Parathyroid adenoma (tissue), 2 donors: ENCODE measurements around the gene DLGAP4.

ENCODE experiments used
- H2AFZ ChIP-seq: fragments of 300-600 bp; sonication (generic); one replicate; pipeline ENCODE4 v1.7.0; 2017; ENCODE audit warnings: antibody characterized with exemption, mild to moderate bottlenecking
- H3K27ac ChIP-seq: fragments of 300-600 bp; sonication (generic); one replicate; pipeline ENCODE4 v1.7.0; 2017
- H3K27me3 ChIP-seq: fragments of 300-600 bp; sonication (generic); one replicate; pipeline ENCODE4 v1.7.0; 2017; ENCODE audit warnings: low read length; ENCODE audit not compliant: control insufficient read depth, insufficient read depth
- H3K36me3 ChIP-seq: fragments of 300-600 bp; sonication (generic); one replicate; pipeline ENCODE4 v1.7.0; 2017; ENCODE audit warnings: low read length; ENCODE audit not compliant: control insufficient read depth, insufficient read depth
- H3K4me1 ChIP-seq: fragments of 300-600 bp; sonication (generic); one replicate; pipeline ENCODE4 v1.7.0; 2017; ENCODE audit warnings: control low read depth
- H3K4me2 ChIP-seq: fragments of 300-600 bp; sonication (generic); one replicate; pipeline ENCODE4 v1.7.0; 2017; ENCODE audit warnings: low read length
- H3K4me3 ChIP-seq: fragments of 300-600 bp; sonication (generic); one replicate; pipeline ENCODE4 v1.7.0; 2017; ENCODE audit warnings: low read depth, low read length
- H3K79me2 ChIP-seq: fragments of 300-600 bp; sonication (generic); one replicate; pipeline ENCODE4 v1.7.0; 2017; ENCODE audit warnings: control low read depth
- H3K9ac ChIP-seq: fragments of 300-600 bp; sonication (generic); one replicate; pipeline ENCODE4 v1.7.0; 2017; ENCODE audit warnings: mild to moderate bottlenecking
- H3K9me3 ChIP-seq: fragments of 300-600 bp; sonication (generic); one replicate; pipeline ENCODE4 v1.7.0; 2017; ENCODE audit warnings: low read length; ENCODE audit not compliant: control insufficient read depth
- TF ChIP-seq, protein P1 (sequence below): fragments of 300-600 bp; sonication (generic); IDR thresholded peaks from one replicate; pipeline ENCODE4 v1.7.0; 2017; ENCODE audit warnings: antibody characterized with exemption, mild to moderate bottlenecking
- donor health status: primary hyperparathyroidism.

Gene DLGAP4

DNA sequence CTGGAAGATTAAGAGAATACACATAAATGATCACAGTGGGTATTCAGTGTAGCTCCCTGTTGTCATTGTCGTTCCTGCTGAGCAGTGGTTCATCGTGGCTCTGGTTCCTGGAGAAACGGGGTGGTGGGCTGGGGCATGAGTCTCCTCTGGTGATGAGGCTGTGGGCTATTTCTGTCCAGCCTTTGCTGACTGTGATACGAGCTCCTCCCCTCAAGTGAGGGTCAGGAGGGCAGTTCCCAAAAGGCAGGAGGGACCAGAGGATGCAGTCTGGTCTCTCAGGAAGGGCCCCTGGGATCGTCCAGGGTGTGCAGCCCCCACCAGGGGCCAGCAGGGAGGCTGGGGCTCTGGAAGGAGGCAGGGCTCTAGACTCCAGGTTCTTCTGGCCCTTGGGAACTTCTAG is 31.1 kb upstream of the DLGAP4 start:
- TF ChIP-seq, protein P1, sequence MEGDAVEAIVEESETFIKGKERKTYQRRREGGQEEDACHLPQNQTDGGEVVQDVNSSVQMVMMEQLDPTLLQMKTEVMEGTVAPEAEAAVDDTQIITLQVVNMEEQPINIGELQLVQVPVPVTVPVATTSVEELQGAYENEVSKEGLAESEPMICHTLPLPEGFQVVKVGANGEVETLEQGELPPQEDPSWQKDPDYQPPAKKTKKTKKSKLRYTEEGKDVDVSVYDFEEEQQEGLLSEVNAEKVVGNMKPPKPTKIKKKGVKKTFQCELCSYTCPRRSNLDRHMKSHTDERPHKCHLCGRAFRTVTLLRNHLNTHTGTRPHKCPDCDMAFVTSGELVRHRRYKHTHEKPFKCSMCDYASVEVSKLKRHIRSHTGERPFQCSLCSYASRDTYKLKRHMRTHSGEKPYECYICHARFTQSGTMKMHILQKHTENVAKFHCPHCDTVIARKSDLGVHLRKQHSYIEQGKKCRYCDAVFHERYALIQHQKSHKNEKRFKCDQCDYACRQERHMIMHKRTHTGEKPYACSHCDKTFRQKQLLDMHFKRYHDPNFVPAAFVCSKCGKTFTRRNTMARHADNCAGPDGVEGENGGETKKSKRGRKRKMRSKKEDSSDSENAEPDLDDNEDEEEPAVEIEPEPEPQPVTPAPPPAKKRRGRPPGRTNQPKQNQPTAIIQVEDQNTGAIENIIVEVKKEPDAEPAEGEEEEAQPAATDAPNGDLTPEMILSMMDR, result no peak
- H3K9ac ChIP-seq, result no peak overlapping the region
- H3K36me3 ChIP-seq, result no peaks in the 10 kb centered on the region
- no peak overlapping the region for H3K4me2 ChIP-seq
- H3K4me3 ChIP-seq, result no peak overlapping the region
- no peak overlapping the region for H2AFZ ChIP-seq
- H3K27me3 ChIP-seq, result no peaks in the 10 kb centered on the region
- H3K27ac ChIP-seq, result no peak overlapping the region
- no peaks in the 10 kb centered on the region for H3K79me2 ChIP-seq
- H3K9me3 ChIP-seq, result no peaks in the 10 kb centered on the region
- no peaks in the 10 kb centered on the region for H3K4me1 ChIP-seq

DNA sequence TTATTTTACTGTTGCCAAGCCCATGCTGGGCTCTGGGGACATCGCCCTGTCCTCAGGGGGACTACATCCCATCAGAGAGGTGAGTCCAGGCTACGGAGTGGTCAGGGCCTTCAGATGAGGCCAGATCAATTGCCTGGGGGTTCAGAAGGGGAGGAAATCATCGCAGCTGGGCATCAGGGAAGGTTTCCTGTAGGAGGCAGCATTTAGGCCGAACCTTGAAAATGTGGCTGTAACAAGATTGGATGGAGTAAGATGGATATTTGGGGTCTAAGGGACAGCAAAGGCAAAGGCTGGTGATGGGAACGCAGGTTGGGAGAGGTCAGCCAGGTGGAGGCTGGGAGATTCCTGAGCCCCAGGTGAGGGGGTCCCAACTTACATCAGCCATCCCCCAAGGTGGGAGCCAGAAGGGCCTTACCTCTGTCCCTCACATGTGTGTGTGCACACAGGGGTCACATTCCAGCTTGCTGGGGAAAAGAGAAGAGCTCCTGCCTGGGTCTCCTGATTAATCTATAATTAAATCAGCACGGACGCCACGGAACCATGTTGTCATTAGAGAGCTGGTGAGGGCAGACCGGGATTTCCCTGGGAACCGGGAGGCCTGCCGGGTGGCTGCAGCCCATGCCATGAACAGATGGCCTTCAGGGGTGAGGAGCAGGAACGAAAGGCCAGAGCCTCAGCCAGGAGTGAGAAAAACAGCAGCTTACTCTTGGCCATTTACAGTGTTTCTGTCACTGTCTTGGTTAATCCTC is 30.5 kb upstream of the DLGAP4 start:
- Histone ChIP-seq H3K79me2 (no peaks in the 10 kb centered on the region), H3K9ac (no peak overlapping the region), H3K27ac (no peak overlapping the region), H3K36me3 (no peaks in the 10 kb centered on the region), H2AFZ (no peak overlapping the region), H3K4me2 (no peak overlapping the region), H3K9me3 (no peaks in the 10 kb centered on the region), H3K27me3 (no peaks in the 10 kb centered on the region), H3K4me1 (no peaks in the 10 kb centered on the region), H3K4me3 (no peak overlapping the region)
- TF ChIP-seq, protein P1, result no peak

DNA sequence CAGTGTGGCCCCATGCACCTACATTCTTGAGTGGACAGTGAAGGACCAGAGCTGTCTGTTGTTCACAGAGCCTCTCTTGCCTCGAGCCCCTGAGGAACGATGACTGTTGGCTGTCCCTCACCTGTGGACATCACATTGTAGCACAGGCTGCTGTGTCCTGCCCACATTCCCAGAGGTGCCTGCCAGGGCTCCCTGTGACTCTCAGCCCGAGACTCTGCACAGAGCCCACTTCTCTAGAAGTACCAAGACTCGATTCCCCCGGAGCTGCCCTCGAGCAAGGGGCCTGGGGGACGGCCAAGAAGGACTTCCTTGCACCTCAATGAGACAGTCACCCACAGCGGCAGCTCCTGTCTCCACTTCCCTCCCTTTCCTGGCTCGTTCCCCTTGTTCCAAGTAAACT is 28.6 kb upstream of the DLGAP4 start:
- Histone ChIP-seq H3K9me3 (no peaks in the 10 kb centered on the region), H3K79me2 (no peaks in the 10 kb centered on the region), H3K27ac (no peak overlapping the region), H3K27me3 (no peaks in the 10 kb centered on the region), H3K4me1 (no peaks in the 10 kb centered on the region), H3K36me3 (no peaks in the 10 kb centered on the region), H2AFZ (no peak overlapping the region), H3K4me3 (no peak overlapping the region), H3K9ac (no peak overlapping the region), H3K4me2 (no peak overlapping the region)
- TF ChIP-seq, protein P1, result no peak

DNA sequence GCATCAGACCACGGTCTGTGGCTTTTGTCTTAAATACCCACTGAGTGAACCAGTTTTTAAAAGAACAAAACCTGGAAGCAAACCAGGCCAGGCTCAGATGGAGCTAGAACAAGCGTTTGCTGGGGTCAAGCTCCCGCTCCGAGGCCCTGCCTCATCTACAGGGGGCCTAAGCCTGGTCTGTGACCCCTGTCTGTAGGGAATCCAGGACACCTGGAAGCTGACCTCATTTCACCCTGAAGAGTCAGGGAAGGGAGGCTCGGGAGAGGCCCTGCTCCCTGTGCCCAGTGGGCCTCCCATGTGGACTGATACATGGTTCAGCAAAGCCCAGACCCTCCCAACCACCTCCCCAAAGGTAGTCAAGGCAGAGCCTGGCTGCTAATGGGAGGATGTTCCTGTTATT is 26.8 kb upstream of the DLGAP4 start:
- H3K27me3 ChIP-seq, result no peaks in the 10 kb centered on the region

More for the DNA sequence above, 26.8 kb upstream of the DLGAP4 start:
- Histone ChIP-seq H3K4me3 (no peak overlapping the region), H3K36me3 (no peaks in the 10 kb centered on the region), H3K9ac (no peak overlapping the region), H3K79me2 (no peaks in the 10 kb centered on the region), H3K27ac (no peak overlapping the region), H3K4me1 (no peaks in the 10 kb centered on the region), H3K9me3 (no peaks in the 10 kb centered on the region), H2AFZ (no peak overlapping the region), H3K4me2 (no peak overlapping the region)
- TF ChIP-seq, protein P1, result no peak
